Common myeloid progenitor, CD34-positive (primary cell): ENCODE measurements around the gene SIT1.
A peak's percentile ranks its signal among the peaks of the same experiment; 100 is the strongest.

ENCODE experiments used
- CTCF ChIA-PET: fragments of 350-600 bp; sonication (Branson Sonifier 250); formaldehyde crosslinking; loops from one replicate; lab custom pipeline; 2021; ENCODE audit warnings: antibody characterized with exemption; lab: Charles Lee
- POLR2A ChIA-PET: fragments of 350-600 bp; sonication (Branson Sonifier 250); formaldehyde crosslinking; loops from one replicate; lab custom pipeline; 2021; ENCODE audit warnings: antibody characterized with exemption; lab: Charles Lee
- DNase-seq, 3 donors: peaks; one replicate each; pipeline versions ENCODE4 v3.0.0 to v3.0.0-alpha.2; 2013
- H3K27ac ChIP-seq, 2 experiments: 1 replicate in 1 of 2; 2 replicates in 1 of 2; pipeline ENCODE4 v1.7.0; 2013; ENCODE audit warnings: inconsistent platforms in 2 of 2, low read length in 2 of 2, mild to moderate bottlenecking in 2 of 2, low read depth in 1 of 2, moderate library complexity in 1 of 2; ENCODE audit not compliant: severe bottlenecking in 2 of 2, insufficient read depth in 1 of 2, poor library complexity in 1 of 2
- H3K27me3 ChIP-seq, 5 experiments: replicated peaks in 2 of 5; 1 replicate in 3 of 5; 2 replicates in 2 of 5; pipeline versions ENCODE4 v1.6.1 to v1.7.0; 2013; ENCODE audit warnings: low read length in 4 of 5, mild to moderate bottlenecking in 2 of 5, moderate library complexity in 2 of 5, inconsistent platforms in 1 of 5; ENCODE audit not compliant: insufficient read depth in 5 of 5, control insufficient read depth in 4 of 5
- H3K36me3 ChIP-seq, 4 experiments: 1 replicate in 2 of 4; 2 replicates in 2 of 4; pipeline versions ENCODE4 v1.6.1 to v1.7.0; 2013; ENCODE audit warnings: low read length in 3 of 4, control low read depth in 1 of 4, mild to moderate bottlenecking in 1 of 4; ENCODE audit not compliant: control insufficient read depth in 4 of 4, insufficient read depth in 4 of 4
- H3K4me1 ChIP-seq, 4 experiments: 1 replicate in 3 of 4; 2 replicates in 1 of 4; pipeline versions ENCODE4 v1.6.1 to v1.7.1; 2013; ENCODE audit warnings: low read length in 3 of 4, mild to moderate bottlenecking in 3 of 4, control low read depth in 1 of 4, inconsistent platforms in 1 of 4, moderate library complexity in 1 of 4; ENCODE audit not compliant: control insufficient read depth in 4 of 4, insufficient read depth in 4 of 4; ENCODE audit errors: control extremely low read depth in 1 of 4
- H3K4me3 ChIP-seq, 7 experiments: 1 replicate in 4 of 7; 2 replicates in 3 of 7; pipeline versions ENCODE4 v1.5.1 to v1.7.0; 2013; ENCODE audit warnings: mild to moderate bottlenecking in 7 of 7, low read length in 6 of 7, moderate library complexity in 6 of 7, inconsistent platforms in 2 of 7, low read depth in 2 of 7, control low read depth in 1 of 7; ENCODE audit not compliant: insufficient read depth in 4 of 7, control insufficient read depth in 1 of 7; ENCODE audit errors: extremely low read depth in 1 of 7
- H3K9me3 ChIP-seq, 5 experiments: 1 replicate in 4 of 5; 2 replicates in 1 of 5; pipeline versions ENCODE4 v1.6.1 to v1.7.1; 2013; ENCODE audit warnings: low read length in 4 of 5, mild to moderate bottlenecking in 2 of 5, inconsistent platforms in 1 of 5, low read depth in 1 of 5, moderate library complexity in 1 of 5; ENCODE audit not compliant: control insufficient read depth in 4 of 5, insufficient read depth in 2 of 5; ENCODE audit errors: control extremely low read depth in 1 of 5
- WGBS: methylation state at CpG from one replicate; pipeline ENCODE4 v1.1.5; 2013; ENCODE audit not compliant: insufficient coverage; 5-methylcytosine and 5-hydroxymethylcytosine counted together

The SIT1 gene

DNA sequence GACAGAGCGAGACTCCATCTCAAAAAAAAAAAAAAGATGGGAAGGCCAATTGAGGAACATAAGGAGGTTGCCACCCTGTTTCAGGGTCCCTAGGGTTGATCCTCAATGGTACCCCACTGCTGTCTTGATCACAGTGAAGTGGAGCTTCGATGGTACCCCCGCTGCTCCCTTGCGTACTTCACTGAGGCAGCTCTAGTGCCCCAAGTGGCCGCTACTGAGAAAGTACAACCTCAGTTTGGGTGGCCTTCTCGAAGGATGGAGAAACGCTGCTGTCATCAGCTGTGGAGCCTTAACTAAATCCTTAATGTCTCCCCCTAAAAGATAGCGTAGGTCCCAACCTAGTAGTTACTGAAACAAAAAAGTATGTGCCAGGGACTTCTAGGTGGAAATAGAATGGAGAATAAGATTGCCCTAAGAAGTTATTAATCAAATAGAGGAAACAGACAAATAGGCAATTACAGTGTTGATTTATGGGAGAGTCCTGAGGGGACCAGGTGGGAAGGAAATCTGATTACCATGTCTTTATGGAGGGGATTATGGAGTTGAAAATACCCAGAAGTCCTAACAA, 39.4 kb downstream of the SIT1 start:
- H3K27me3 ChIP-seq, result no peaks in the 10 kb centered on the region
- no peak overlapping the region for H3K27ac ChIP-seq
- H3K4me1 ChIP-seq, result peaks cover 0 to 7% (median 6%) of the 10 kb centered on the region in 4 experiments
- ChIA-PET POLR2A (interaction anchor here (0.7 kb wide), 1 partner anchor 59 kb away, joined by 4 read pairs; no protein-coding TSS in a partner anchor), CTCF (interaction anchor here (0.7 to 11.4 kb wide), 13 partner anchors 9 to 117 kb away, joined by 3 to 105 read pairs (median 5); partner anchors contain the start of genes ARHGEF39, CCDC107, RMRP and SIT1)
- no peaks in the 10 kb centered on the region for H3K9me3 ChIP-seq
- 26% methylated on average over 7 of the region's 8 CpGs for WGBS
- peaks cover 0 to 31% (median 24%) of the 10 kb centered on the region in 4 experiments for H3K36me3 ChIP-seq
- no peak overlapping the region for H3K4me3 ChIP-seq
- peak; percentile 58 to 76 (median 75) for DNase-seq

GRCh38 chr9:35609820-35610163, 40.9 kb downstream of the SIT1 start:
- DNase-seq, result no peak
- H3K4me3 ChIP-seq, result no peak overlapping the region
- H3K27ac ChIP-seq, result no peak overlapping the region
- WGBS, result over 99% methylated on average over 13 of the region's 13 CpGs
- no peaks in the 10 kb centered on the region for H3K9me3 ChIP-seq
- peaks cover 0 to 31% (median 24%) of the 10 kb centered on the region in 4 experiments for H3K36me3 ChIP-seq
- ChIA-PET CTCF (interaction anchor here (1.7 to 11.4 kb wide), 4 partner anchors 11 to 50 kb away, joined by 7 to 105 read pairs (median 52); partner anchors contain the start of genes ARHGEF39, CCDC107, RMRP and SIT1), POLR2A (no interaction called here)
- no peaks in the 10 kb centered on the region for H3K27me3 ChIP-seq
- H3K4me1 ChIP-seq, result peaks cover 0 to 16% (median 14%) of the 10 kb centered on the region in 4 experiments

DNA sequence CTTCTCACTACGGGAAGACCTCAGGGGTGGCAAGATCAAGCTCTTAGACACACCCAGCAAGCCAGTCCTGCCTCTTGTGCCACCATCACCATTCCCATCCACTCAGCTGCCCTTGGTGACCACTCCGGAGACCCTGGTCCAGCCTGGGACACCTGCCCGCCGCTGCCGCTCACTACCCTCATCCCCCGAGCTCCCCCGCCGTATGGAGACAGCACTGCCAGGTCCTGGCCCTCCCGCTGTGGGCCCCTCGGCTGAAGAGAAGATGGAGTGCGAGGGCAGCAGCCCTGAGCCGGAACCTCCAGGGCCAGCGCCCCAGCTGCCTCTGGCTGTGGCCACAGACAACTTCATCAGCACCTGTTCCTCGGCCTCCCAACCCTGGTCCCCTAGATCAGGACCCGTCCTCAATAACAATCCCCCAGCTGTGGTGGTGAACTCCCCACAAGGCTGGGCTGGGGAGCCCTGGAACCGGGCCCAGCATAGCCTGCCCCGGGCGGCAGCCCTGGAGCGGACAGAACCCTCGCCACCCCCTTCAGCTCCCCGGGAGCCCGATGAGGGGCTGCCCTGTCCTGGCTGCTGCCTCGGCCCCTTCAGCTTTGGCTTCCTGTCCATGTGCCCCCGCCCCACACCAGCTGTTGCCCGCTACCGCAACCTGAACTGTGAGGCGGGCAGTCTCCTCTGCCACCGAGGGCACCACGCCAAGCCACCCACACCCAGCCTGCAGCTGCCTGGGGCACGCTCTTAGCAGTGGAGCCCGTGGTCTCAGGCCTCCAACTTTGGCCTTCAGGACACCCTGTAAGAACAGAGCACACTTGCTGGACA, 41.5 kb downstream of the SIT1 start:
- Histone ChIP-seq H3K27ac (no peak overlapping the region), H3K27me3 (no peaks in the 10 kb centered on the region), H3K9me3 (no peaks in the 10 kb centered on the region), H3K4me3 (no peak overlapping the region), H3K36me3 (peaks cover 0 to 31% (median 24%) of the 10 kb centered on the region in 4 experiments), H3K4me1 (peaks cover 0 to 21% (median 20%) of the 10 kb centered on the region in 4 experiments)
- no peak for DNase-seq
- ChIA-PET CTCF (interaction anchor here (1.4 to 11.4 kb wide), 7 partner anchors 8 to 87 kb away, joined by 3 to 105 read pairs (median 7); partner anchors contain the start of genes ARHGEF39, CCDC107, RMRP and SIT1), POLR2A (no interaction called here)
- 96% methylated on average over 27 of the region's 31 CpGs for WGBS

DNA sequence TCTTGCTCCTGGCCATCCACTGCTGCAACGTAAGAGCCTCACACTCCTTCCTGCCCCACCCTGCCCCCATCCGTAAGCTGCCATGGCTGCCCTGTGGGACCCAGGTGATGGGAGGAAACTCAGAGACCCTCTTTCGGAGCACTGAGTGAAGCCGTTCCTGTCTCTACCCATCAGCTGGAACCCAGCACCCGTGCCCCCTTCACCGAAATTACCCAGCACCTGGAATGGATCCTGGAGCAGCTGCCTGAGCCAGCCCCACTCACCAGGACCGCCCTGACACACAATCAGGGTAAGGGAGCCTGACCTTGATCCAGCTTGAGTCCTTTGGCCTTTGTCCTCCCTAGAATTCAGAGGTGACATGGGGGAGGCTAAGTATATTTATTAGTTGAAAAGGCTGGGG, 42.5 kb downstream of the SIT1 start:
- no peaks in the 10 kb centered on the region for H3K27me3 ChIP-seq
- no peak overlapping the region for H3K27ac ChIP-seq
- POLR2A ChIA-PET, result interaction anchor here (0.6 kb wide), 1 partner anchor 174 kb away, joined by 3 read pairs; no protein-coding TSS in a partner anchor
- peaks cover 5 to 26% (median 25%) of the 10 kb centered on the region in 4 experiments for H3K4me1 ChIP-seq
- H3K36me3 ChIP-seq, result peaks cover 0 to 31% (median 24%) of the 10 kb centered on the region in 4 experiments
- no peak overlapping the region for H3K4me3 ChIP-seq
- no peaks in the 10 kb centered on the region for H3K9me3 ChIP-seq
- no peak for DNase-seq
- CTCF ChIA-PET, result interaction anchor here (0.6 to 11.4 kb wide), 8 partner anchors 8 to 697 kb away, joined by 3 to 105 read pairs (median 5); partner anchors contain the start of genes ARHGEF39, CCDC107, RMRP and SIT1
- 100% methylated on average over 5 of the region's 7 CpGs for WGBS

DNA sequence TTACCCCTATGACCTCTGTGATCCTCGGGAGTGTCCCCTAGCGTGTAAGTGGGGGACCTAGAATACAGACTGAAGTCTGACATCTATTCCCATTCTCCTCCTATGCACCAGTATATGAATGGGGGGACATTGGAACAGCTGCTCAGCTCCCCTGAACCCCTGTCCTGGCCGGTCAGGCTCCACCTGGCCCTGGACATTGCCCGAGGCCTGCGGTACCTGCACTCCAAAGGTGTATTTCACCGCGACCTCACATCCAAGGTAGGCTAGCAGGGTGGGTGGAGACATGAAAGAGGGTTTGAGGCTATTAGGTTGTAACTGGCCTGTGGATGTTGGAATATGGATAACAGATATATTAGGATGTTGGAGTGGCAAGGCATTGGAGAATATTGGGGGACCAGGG, 44.0 kb downstream of the SIT1 start:
- peak overlapping the region in 2 of 7 experiments; percentile 1 to 17 for H3K4me3 ChIP-seq
- no peaks in the 10 kb centered on the region for H3K27me3 ChIP-seq
- H3K27ac ChIP-seq, result no peak overlapping the region
- CTCF ChIA-PET, result interaction anchor here (2.2 kb wide), 1 partner anchor 10 kb away, joined by 6 read pairs; no protein-coding TSS in a partner anchor
- POLR2A ChIA-PET, result no interaction called here
- no peaks in the 10 kb centered on the region for H3K9me3 ChIP-seq
- peaks cover 5 to 27% (median 26%) of the 10 kb centered on the region in 4 experiments for H3K4me1 ChIP-seq
- no peak for DNase-seq
- H3K36me3 ChIP-seq, result peaks cover 0 to 31% (median 24%) of the 10 kb centered on the region in 4 experiments
- WGBS, result 97% methylated on average over 6 of the region's 7 CpGs

GRCh38 chr9:35606138-35606504, 44.6 kb downstream of the SIT1 start:
- H3K27me3 ChIP-seq, result no peaks in the 10 kb centered on the region
- DNase-seq, result peak in 1 of 3 donors; percentile 8
- no peaks in the 10 kb centered on the region for H3K9me3 ChIP-seq
- H3K4me3 ChIP-seq, result peak overlapping the region; percentile 46 to 90 (median 80)
- WGBS, result 60% methylated on average over 1 of the region's 5 CpGs
- POLR2A ChIA-PET, result no interaction called here
- peaks cover 5 to 27% (median 26%) of the 10 kb centered on the region in 4 experiments for H3K4me1 ChIP-seq
- H3K36me3 ChIP-seq, result peaks cover 0 to 31% (median 24%) of the 10 kb centered on the region in 4 experiments
- CTCF ChIA-PET, result interaction anchor here (0.9 to 1.2 kb wide), 3 partner anchors 10 to 52 kb away, joined by 3 to 5 read pairs (median 3); partner anchors contain the start of genes CCDC107 and RMRP
- H3K27ac ChIP-seq, result peak overlapping the region in 1 of 2 experiments; percentile 66
